ENCODE measurements around the gene PIMREG.

Gene PIMREG

GRCh38 chr17:6462692-6463091, 18.4 kb downstream of the PIMREG start:
- no peak for DNase-seq

DNA sequence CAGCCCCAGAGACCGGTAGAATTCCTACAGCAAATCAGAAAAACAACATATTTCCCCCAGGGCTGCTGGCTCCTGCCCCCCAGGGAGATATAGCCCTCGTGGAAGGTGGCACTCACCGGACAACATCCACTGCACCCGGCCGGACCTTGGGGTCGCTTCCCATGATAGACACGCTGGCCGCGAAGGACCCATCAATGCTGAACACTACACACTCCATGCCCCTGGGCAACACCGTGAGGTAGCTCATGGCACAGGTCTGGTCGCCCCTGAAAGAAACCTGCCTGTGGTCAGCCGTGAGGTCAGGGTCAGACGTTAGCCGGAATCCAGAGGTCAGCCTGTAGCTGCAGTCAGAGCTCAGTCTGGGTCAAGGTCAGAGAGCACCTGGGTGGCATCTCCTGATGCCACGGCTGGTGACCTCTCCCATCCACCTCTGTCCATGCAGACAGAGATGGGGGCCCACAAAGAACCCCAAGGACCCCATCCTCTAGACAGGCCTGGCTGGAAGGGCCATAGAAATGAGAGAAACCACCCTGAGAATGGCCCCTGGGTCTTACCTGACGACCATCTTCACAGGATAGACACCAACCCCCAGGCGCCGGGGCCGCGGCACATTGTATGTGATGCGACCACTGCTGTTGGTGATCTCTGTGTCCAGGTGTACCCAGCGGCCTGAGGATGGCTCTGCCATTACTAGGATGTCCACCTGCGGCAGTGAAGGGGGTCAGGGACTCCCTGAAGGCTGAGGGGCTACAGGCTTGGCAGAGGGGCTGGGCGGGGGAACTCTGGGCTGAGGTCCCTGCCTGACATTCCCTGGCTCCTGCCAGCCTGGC, 19.6 kb downstream of the PIMREG start:
- no peak for DNase-seq

DNA sequence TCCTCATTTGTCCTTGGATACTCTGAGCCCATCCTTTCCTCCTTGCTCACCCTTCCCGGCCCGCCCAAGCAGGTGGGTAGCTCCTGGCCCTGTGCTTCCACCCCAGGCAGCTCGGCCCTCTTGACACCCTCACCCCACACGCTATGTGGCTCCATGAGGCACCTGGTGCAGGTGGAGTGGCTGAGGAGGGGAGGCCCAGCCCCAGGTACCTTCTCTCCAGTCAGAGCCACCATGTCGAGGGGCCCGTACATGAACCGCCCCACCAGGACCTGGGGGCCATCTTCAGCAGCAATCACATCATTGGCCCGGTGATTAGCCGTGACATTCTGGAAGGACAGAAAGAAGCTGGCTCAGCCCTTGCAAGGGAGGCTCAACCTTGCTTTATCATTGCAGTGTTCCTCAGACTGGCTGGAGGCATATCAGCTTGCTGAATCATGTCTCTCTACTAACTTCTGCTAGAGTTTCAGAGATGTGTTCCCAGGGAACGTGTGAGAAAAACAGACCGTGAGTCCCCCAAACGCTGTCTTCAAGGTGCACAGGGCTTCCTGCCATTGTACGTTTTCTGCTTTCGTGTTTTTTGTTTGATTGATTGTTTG, 20.3 kb downstream of the PIMREG start:
- no peak for DNase-seq

GRCh38 chr17:6465206-6466003, 21.1 kb downstream of the PIMREG start:
- no peak for DNase-seq

- DNase-seq, result no peak
These were observed 23.3 kb downstream of the PIMREG start for GRCh38 chr17:6467567-6467966.

GRCh38 chr17:6468051-6468790, 24.0 kb downstream of the PIMREG start:
- no peak for DNase-seq

DNA sequence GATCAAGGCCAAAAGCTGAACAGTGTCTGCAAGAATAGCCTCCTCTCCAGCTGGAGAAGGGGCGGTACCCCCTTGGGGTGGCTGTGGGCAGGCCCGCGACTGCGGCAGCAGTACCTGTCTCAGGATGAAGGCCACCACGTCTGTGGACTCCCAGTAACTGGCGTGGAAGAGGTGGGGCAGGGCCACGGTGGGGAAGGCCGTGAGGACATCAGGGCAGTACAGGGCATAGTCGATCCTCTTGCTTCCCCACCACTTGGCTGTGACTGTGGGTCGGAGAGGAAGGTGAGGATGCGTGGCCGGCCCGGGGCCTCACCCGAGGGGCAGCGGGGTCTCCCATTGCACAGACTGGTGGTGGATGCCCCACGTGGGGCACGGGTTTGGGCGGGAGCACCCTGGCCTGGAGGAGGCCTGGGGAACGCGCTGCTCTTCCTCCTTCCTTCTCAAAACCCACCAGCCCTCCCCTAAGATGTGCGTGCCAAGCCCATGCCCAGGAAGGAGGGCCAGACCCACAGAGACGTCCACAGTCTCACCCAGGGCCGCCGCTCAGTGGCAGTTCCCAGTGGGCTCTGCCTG, 26.0 kb downstream of the PIMREG start:
- no peak for DNase-seq

GRCh38 chr17:6470751-6471521, 26.7 kb downstream of the PIMREG start:
- DNase-seq, result no peak

DNA sequence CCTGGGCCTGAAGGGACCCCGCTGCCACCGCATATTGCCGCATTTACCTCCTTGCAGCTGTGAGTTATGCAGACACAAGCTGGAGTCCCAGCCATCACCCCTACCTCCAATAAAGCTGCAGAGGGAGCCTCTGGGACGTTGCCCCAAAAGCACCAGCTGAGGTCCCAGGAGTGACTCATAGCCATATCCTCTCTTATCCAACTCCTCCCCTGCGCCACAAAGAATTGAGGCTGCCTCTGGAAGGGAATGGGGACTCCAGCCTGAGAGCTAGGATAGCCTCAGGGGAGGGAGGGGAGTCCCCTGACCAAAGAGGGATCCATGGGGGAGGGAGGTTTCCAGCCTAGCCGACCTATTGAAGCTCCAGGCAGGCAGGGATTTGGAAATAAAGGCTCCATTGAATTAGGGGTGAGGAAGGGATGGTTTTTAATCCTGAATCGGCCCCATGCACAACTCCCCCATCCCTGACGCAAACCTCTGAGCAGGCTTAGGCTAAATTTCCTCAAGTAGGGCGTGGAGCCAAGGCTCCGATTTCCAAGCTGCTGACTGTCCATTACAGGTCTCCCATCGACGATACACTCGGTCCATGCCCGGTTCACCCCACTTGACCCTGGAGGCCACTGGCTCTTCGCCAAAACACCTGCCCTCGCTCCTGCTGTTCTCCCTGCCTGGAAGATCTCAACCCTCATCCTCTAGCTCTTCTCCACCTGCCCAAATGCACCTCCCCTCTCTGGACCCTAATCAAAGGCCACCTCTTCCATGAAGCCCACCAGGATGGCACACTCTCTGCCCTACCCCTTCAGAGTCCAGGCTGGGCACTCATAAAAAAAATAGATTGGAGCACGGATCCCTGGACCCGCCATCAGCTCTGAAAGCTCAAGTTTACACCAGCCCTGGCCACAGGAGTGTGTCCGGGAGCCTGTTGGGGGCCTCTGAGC, 27.5 kb downstream of the PIMREG start:
- no peak for DNase-seq

- no peak for DNase-seq
These were observed 28.3 kb downstream of the PIMREG start for GRCh38 chr17:6472517-6472916.

- peak in 1 of 2 experiments; percentile 59 for DNase-seq
These were observed 29.0 kb downstream of the PIMREG start for GRCh38 chr17:6473128-6473767.

- DNase-seq, result no peak
These were observed 30.1 kb downstream of the PIMREG start for GRCh38 chr17:6474376-6474775.

GRCh38 chr17:6474906-6475305, 30.7 kb downstream of the PIMREG start:
- DNase-seq, result peak in 1 of 2 experiments; percentile 35

GRCh38 chr17:6475411-6475810, 31.2 kb downstream of the PIMREG start:
- DNase-seq, result peak in 1 of 2 experiments; percentile 25

DNA sequence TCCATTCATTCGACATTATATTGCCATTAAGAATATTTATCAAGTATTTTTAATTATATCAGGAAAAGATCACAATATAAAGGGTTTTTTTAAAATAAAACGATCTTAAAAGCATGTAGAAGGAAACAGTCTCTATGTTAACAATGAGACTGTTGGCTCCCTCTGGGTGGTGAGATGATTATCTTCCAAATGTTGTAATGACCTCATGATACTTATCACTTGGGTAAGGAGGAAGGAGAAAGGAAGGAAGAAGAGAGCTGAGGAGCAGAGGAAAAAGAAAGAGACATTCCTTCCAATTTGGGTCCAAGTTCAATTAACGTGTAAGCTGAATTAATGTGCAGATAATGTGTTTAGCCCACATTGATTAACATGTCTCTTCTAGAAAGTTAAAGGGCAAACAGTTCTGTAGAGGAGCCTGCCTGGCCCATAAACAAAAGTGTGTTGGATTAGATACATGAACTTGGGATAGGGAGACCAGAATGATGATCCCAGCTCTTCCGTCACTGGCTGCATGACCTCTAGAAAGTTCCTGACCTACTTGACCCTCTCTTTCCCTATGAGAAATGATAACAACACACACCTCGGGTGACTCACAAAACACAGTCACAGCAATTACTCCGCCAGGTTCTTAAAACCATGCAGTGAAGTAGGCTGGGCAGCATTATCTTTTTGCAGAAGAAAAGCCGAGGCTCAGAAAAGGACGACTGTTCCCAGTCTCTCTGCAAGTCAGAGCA, 32.0 kb downstream of the PIMREG start:
- DNase-seq, result no peak

DNA sequence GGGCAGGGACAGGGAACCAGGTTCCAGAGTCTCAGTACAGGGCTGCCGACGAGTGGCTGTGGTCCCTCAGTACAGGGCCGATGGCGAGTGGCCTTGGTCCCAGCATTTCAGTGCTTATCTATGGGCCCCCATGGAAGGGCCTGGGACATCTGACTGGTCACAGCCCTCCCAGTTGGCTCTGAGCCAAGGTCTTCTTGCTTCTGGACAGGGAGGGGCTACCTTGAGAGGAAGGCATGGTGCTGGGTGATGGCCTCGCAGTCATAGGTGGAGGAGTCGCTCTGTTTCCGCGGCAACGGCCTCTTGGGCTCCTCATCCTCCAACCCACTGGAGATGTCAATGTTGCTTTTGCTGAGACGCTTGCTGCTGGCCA, 32.5 kb downstream of the PIMREG start:
- DNase-seq, result no peak

DNA sequence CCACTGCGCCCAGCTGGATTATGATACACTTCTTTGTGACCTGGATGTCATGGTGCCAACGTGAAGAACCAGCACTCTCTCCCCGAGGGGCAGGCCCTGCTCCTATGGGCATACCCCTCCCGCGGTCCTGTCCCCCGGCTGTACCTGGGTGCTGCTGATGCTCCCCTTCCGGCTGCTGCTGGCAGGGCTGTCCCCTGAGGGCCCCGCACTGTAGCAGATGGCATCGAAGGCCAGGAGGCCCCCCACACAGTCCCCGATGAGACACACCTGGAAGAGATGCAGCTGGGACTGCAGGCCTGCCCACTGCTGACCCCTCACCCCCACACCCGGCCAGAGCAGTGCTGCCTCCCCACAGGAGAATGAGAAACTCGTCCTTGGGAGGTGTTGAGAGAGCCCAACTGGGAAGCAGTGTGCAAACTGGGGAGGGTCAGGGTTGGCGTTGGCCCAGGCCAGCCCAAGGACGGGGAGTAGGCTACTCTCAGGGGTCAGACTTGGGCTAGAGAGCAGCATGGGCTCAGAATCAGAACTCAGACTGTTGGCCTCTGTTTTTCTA, 33.7 kb downstream of the PIMREG start:
- DNase-seq, result no peak

- DNase-seq, result no peak
These were observed 34.2 kb downstream of the PIMREG start for GRCh38 chr17:6478486-6478885.

Measured in cerebellar nuclear complex (tissue), 1 donor.